HG02973 (cell line): ENCODE data around the gene OTUB1.
"Not testable (repeated sequence)": the region's sequence is repeated elsewhere in the genome, so short reads cannot be mapped to it uniquely, and the experiment has no call there.

ENCODE experiments used
- ATAC-seq: cut with Tn5 transposase; IDR thresholded peaks from one replicate; pipeline ENCODE4 v1.9.1; 2021; ENCODE audit warnings: moderate library complexity; ENCODE audit not compliant: unreplicated experiment

The OTUB1 gene

DNA sequence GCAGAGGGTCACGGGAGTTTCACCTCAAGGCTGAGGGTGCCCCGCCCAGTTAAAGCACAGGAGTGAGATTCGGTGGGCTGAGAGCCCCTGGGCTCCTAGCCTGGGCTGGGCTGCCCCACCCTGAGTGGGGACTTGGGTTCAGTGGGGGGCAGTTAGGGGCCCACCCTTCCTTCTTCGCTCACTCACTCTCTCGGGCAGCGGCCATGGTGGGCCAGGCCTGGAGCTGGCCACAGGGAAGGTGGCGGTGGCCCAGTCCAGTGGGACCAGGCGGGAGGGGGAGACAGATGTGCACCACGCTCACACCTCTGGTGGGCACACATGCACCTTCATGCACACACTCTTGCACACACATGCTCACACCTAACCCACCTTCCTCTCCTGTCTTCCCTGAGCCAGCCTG is 55.6 kb downstream of the OTUB1 start:
- ATAC-seq, result no peak

GRCh38 chr11:64042301-64042700 is 56.1 kb downstream of the OTUB1 start:
- ATAC-seq, result no peak

- ATAC-seq, result no peak
These were observed 57.3 kb downstream of the OTUB1 start for GRCh38 chr11:64043545-64043944.

GRCh38 chr11:64044730-64045393 is 58.6 kb downstream of the OTUB1 start:
- no peak for ATAC-seq

- ATAC-seq, result no peak
These were observed 59.5 kb downstream of the OTUB1 start for GRCh38 chr11:64045700-64046099.

DNA sequence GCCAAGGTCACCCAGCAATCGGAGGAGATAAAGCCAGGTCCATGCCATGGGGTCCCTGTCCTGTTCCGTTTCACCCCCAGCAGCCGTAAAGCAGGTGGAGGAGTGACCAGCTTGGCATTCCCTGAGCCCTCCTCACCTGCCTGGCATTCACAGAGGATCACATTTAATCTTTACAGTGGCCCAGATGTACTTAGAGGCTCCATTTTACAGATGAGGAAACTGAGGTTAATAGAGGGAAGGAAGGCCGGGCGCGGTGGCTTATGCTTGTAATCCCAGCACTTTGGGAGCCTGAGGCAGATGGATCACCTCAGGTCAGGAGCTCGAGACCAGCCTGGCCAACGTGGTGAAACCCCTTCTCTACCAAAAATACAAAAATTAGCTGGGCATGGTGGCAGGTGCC is 61.1 kb downstream of the OTUB1 start:
- not testable (repeated sequence) for ATAC-seq
